ENCODE data around the gene CYBC1. TPM values are rescaled to one million over a fixed set of nuclear protein-coding genes. Genes with fewer than 3 reads are reported as not detected.

Gene CYBC1
- total and polyA plus RNA-seq, 3 donors from 2014 or later: 46.3 to 88.2 (median 61.1) TPM

DNA sequence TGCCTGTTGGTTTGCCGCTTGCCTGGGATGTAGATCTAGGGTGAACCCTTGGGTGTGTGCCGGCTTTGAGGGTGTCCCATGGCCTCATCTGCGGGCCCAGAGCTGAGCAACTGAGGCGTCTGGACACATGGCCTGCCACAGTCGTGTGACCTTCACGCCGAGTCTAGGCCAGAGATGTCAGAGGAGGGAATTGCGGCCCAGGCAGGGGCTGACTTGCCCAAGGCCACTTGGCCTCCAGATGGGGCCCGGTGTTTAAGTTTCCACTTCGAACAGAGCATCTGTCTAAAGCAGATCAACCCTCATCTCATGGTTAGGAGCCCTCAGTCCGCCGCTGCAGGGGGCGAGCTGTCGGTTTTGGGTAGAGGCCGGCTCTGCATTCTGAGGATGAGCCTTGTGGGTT lies 41.0 kb upstream of the CYBC1 start:
- Histone ChIP-seq H3K27me3 (no peaks in the 10 kb centered on the region), H3K9me3 (no peaks in the 10 kb centered on the region), H3K4me1 (peaks cover under 1% of the 10 kb centered on the region), H3K4me3 (no peak overlapping the region), H3K27ac (no peak overlapping the region), H3K36me3 (ENCODE audit: low read depth, missing control alignments) (no peaks in the 10 kb centered on the region)
- WGBS, 2 donors: 87 to 90% methylated on average over 10 to 15 of the region's 15 CpGs
- TF ChIP-seq POLR2A (IDR thresholded peaks at IDR 0.05): no peak
- TF ChIP-seq, protein P1, sequence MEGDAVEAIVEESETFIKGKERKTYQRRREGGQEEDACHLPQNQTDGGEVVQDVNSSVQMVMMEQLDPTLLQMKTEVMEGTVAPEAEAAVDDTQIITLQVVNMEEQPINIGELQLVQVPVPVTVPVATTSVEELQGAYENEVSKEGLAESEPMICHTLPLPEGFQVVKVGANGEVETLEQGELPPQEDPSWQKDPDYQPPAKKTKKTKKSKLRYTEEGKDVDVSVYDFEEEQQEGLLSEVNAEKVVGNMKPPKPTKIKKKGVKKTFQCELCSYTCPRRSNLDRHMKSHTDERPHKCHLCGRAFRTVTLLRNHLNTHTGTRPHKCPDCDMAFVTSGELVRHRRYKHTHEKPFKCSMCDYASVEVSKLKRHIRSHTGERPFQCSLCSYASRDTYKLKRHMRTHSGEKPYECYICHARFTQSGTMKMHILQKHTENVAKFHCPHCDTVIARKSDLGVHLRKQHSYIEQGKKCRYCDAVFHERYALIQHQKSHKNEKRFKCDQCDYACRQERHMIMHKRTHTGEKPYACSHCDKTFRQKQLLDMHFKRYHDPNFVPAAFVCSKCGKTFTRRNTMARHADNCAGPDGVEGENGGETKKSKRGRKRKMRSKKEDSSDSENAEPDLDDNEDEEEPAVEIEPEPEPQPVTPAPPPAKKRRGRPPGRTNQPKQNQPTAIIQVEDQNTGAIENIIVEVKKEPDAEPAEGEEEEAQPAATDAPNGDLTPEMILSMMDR (IDR thresholded peaks at IDR 0.05): no peak
- intact Hi-C loops (cut with DNase I; ENCODE audit: low total_unique reads): no loop called here
- no peak for DNase-seq

DNA sequence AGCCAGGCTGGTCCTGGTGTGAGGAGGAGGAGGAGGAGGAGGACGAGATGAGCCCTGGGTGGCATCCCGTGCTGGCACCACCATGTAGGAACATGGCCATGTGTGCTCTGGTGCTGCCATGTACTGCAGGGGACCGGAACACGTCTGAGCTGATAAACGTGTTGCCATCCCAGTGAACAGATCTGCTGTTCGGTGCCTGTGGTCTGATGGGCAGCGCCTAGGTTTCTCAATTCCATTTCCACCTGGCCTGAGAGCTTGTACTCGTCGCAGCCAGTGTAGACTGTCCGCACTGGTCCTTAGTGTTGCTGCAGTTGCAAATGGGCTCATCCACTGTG lies 40.6 kb upstream of the CYBC1 start:
- WGBS, 2 donors: 90% methylated on average over 10 of the region's 10 CpGs
- no peaks in the 10 kb centered on the region for H3K36me3 ChIP-seq (ENCODE audit: low read depth, missing control alignments)
- no peaks in the 10 kb centered on the region for H3K27me3 ChIP-seq
- no peaks in the 10 kb centered on the region for H3K9me3 ChIP-seq
- no peak overlapping the region for H3K27ac ChIP-seq
- intact Hi-C loops (cut with DNase I; ENCODE audit: low total_unique reads): no loop called here
- TF ChIP-seq, protein P1 (IDR thresholded peaks at IDR 0.05): no peak
- no peak for TF ChIP-seq POLR2A (IDR thresholded peaks at IDR 0.05)
- no peak for DNase-seq
- H3K4me3 ChIP-seq: no peak overlapping the region
- H3K4me1 ChIP-seq: peaks cover 4% of the 10 kb centered on the region

DNA sequence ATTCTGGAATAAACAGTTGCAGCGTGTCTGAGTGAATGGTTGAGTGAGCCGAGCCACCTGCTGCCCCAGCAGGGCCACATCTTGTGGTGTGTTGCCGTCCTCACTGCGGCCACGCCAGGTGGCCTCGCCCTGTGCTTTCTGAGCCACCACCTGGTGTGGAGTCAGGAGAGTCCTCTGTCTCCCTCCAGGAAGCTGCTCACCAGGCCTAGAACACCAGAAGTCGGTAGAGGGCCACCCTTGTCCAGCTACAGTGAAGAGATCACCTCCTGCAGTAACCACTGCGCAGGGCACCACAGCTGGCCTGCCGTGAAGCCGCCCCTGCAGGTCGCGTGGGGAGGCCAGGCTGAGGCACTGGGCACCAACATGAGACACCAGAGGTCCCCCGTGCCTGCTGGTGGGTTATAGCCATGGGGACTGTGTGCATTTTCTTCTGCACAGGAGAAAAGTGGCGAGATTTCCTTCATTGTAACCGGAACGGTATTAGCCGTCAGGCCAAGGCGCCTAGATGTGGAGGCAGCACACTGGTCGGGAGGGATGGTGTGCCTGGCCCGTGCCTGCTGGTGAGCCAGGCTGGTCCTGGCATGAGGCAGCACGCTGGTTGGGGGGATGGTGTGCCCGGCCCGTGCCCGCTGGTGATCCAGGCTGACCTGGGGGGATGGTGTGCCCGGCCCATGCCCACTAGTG lies 40.1 kb upstream of the CYBC1 start:
- Histone ChIP-seq H3K4me3 (no peak overlapping the region), H3K27ac (no peak overlapping the region), H3K27me3 (no peaks in the 10 kb centered on the region), H3K36me3 (ENCODE audit: low read depth, missing control alignments) (no peaks in the 10 kb centered on the region), H3K4me1 (peaks cover 6% of the 10 kb centered on the region), H3K9me3 (no peaks in the 10 kb centered on the region)
- TF ChIP-seq POLR2A (IDR thresholded peaks at IDR 0.05): no peak
- TF ChIP-seq, protein P1 (IDR thresholded peaks at IDR 0.05): no peak
- 91 to 92% methylated on average over 19 to 25 of the region's 25 CpGs for WGBS, 2 donors
- intact Hi-C loops (cut with DNase I; ENCODE audit: low total_unique reads): no loop called here
- DNase-seq: no peak

DNA sequence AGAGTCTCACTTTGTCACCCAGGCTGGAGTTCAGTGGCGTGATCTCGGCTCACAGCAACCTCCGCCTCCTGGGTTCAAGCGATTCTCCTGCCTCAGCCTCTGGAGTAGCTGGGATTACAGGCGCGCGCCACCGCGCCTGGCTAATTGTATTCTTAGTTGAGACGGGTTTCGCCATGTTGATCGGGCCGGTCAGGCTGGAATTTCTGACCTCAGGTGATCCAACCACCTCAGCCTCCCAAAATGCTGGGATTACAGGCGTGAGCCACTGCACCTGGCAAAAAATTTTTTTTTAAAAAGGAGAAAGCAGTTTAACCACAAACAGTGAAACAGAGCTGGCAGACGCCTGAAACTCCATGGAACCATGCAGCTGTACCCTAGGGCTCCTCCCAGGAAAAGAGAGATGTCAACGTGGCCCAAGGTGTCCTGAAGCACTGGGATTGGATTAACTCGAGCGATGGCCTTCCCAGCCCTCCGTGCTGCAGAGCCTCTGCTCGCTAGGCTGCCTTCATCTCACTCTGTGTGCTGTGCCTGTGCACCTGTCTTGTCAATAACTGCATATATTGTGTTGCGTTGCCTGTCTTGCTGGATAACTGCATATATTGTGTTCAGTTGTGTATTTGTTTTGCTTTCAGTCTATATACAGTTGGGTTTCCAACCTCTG lies 39.4 kb upstream of the CYBC1 start:
- Histone ChIP-seq H3K4me3 (no peak overlapping the region), H3K27me3 (no peaks in the 10 kb centered on the region), H3K27ac (no peak overlapping the region), H3K4me1 (peaks cover 6% of the 10 kb centered on the region), H3K9me3 (no peaks in the 10 kb centered on the region), H3K36me3 (ENCODE audit: low read depth, missing control alignments) (no peaks in the 10 kb centered on the region)
- whole genome bisulfite sequencing, 2 donors: 93 to 96% methylated on average over 18 to 21 of the region's 21 CpGs
- no peak for DNase-seq
- TF ChIP-seq, protein P1 (IDR thresholded peaks at IDR 0.05): no peak
- no peak for TF ChIP-seq POLR2A (IDR thresholded peaks at IDR 0.05)
- intact Hi-C loops (cut with DNase I; ENCODE audit: low total_unique reads): no loop called here

DNA sequence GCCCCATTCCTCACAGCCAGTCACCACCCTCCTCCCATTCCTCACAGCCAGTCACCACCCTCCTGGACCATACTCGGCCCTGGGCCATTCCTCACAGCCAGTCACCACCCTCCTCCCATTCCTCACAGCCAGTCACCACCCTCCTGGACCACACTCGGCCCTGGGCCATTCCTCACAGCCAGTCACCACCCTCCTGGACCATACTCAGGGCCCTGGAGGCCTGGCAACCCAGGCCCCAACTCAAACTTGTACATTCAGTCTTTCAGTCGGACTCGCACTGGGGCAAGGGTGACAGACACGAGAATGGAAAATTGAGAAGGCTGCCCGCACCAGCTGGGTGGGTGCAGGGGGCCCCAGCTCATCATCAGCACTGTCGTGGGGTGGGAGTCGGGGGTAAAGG lies 38.6 kb upstream of the CYBC1 start:
- Histone ChIP-seq H3K4me1 (peaks cover 6% of the 10 kb centered on the region), H3K27me3 (no peaks in the 10 kb centered on the region), H3K36me3 (ENCODE audit: low read depth, missing control alignments) (no peaks in the 10 kb centered on the region), H3K9me3 (no peaks in the 10 kb centered on the region), H3K4me3 (no peak overlapping the region), H3K27ac (no peak overlapping the region)
- TF ChIP-seq, protein P1 (IDR thresholded peaks at IDR 0.05): no peak
- no peak for TF ChIP-seq POLR2A (IDR thresholded peaks at IDR 0.05)
- DNase-seq: no peak
- intact Hi-C loops (cut with DNase I; ENCODE audit: low total_unique reads): no loop called here
- 44 to 81% methylated on average over 2 to 8 of the region's 8 CpGs for WGBS, 2 donors

All from testis (tissue), 3 donors.